Subcutaneous abdominal adipose tissue (tissue), 5 donors: ENCODE measurements around the gene BST1.

ENCODE experiments used
- H3K27ac ChIP-seq: one replicate; pipeline ENCODE4 v1.7.0; 2013; ENCODE audit warnings: low read depth, mild to moderate bottlenecking, inconsistent platforms, low read length, moderate library complexity
- H3K27me3 ChIP-seq, 5 donors: one replicate each; pipeline ENCODE4 v1.7.0; 2013; ENCODE audit warnings: low read length in 5 of 5, inconsistent platforms in 1 of 5; ENCODE audit not compliant: control insufficient read depth in 5 of 5, insufficient read depth in 4 of 5
- H3K36me3 ChIP-seq, 5 donors: one replicate each; pipeline ENCODE4 v1.7.0; 2013; ENCODE audit warnings: low read length in 5 of 5; ENCODE audit not compliant: control insufficient read depth in 5 of 5, insufficient read depth in 5 of 5
- H3K4me1 ChIP-seq, 5 donors: one replicate each; pipeline ENCODE4 v1.7.0; 2013; ENCODE audit warnings: low read length in 5 of 5, mild to moderate bottlenecking in 3 of 5, moderate library complexity in 1 of 5; ENCODE audit not compliant: control insufficient read depth in 5 of 5, insufficient read depth in 5 of 5
- H3K4me3 ChIP-seq, 5 donors: one replicate each; pipeline ENCODE4 v1.7.0; 2013; ENCODE audit warnings: low read length in 5 of 5, low read depth in 1 of 5
- H3K9ac ChIP-seq, 5 donors: one replicate each; pipeline ENCODE4 v1.7.0; 2013; ENCODE audit warnings: low read length in 5 of 5, mild to moderate bottlenecking in 4 of 5, moderate library complexity in 3 of 5
- H3K9me3 ChIP-seq, 5 donors: one replicate each; pipeline ENCODE4 v1.7.0; 2013; ENCODE audit warnings: low read length in 5 of 5; ENCODE audit not compliant: control insufficient read depth in 5 of 5
- donor health status: healthy.
- donor health status: healthy.
- donor health status: healthy.
- donor health status: healthy.
- donor health status: healthy.

BST1 gene

DNA sequence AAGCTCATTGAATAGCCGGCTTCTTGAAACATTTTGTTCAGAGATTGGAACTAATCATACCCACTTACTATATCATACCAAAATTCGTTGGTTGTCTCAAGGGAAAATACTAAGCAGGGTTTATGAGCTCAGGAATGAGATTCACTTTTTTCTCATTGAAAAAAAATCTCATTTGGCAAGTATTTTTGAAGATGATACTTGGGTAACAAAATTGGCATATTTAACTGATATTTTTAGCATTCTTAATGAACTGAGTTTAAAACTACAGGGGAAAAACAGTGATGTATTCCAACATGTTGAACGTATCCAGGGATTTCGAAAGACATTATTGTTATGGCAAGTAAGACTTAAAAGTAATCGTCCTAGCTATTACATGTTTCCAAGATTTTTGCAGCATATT, 14.8 kb upstream of the BST1 start:
- Histone ChIP-seq H3K4me1 (peaks cover 3 to 45% (median 30%) of the 10 kb centered on the region in 5 donors), H3K9me3 (no peaks in the 10 kb centered on the region), H3K4me3 (no peak overlapping the region), H3K27me3 (no peaks in the 10 kb centered on the region), H3K9ac (no peak overlapping the region), H3K27ac (peak overlapping the region; percentile 69), H3K36me3 (peaks cover 5 to 12% (median 11%) of the 10 kb centered on the region in 5 donors)

DNA sequence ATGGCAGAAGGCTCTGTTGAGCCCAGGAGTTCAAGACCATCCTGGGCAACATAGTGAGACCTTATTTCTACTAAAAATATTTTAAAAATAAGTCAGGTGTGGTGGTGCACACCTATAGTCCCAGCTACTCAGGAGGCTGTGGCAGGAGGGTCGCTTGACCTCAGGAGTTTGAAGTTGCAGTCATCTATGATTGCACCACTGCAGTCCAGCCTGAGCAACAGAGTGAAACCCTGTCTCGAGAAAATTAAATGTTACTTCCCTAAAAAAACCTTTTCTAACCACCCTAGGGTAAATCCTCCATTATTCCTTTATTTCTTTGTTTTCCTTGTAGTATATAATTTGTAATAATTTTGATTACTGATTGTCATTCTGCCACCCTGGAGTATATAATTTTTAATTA, 13.3 kb upstream of the BST1 start:
- H3K36me3 ChIP-seq, result peaks cover 5 to 12% (median 11%) of the 10 kb centered on the region in 5 donors
- peak overlapping the region; percentile 84 for H3K27ac ChIP-seq
- H3K4me1 ChIP-seq, result peaks cover 3 to 42% (median 27%) of the 10 kb centered on the region in 5 donors
- no peak overlapping the region for H3K4me3 ChIP-seq
- no peaks in the 10 kb centered on the region for H3K27me3 ChIP-seq
- peak overlapping the region in 1 of 5 donors; percentile 19 for H3K9ac ChIP-seq
- H3K9me3 ChIP-seq, result no peaks in the 10 kb centered on the region

DNA sequence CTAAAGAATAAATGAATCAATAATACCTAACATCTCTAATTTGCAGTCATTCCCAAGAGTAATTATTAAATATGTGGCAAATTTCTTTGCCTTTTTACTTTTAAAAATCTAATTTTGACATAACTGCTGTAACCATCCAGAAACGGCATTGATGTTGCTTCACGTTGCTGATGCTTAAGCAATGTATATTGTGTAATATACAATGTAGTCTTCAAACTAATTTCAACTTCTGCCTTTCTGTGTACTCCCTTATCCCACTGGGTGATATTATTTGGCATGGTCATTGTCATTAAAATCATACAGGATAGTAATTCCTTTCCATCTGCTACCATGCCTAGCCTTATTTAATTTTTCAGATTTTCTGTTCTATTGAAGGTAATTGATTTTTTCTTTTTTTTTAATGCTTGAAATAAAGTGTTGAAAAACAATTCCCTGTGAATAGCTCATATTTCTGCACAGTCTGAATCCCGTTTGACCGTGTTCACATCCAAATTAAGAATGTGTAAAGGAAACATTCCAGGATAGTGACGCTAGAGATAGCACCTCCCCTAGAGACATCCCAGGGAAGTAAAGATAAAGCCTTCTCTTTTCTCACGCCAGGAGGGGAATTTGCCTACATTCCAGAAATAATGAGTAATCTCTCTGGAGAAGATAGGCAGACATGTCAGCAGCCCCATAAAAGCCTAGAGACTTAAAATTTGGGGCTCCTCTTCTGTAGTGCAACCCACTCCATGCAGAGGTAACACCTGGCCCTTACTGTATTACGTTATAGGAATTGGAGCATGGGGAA, 12.7 kb upstream of the BST1 start:
- H3K4me1 ChIP-seq, result peaks cover 3 to 42% (median 27%) of the 10 kb centered on the region in 5 donors
- H3K9me3 ChIP-seq, result no peaks in the 10 kb centered on the region
- peaks cover 5 to 12% (median 11%) of the 10 kb centered on the region in 5 donors for H3K36me3 ChIP-seq
- peak overlapping the region; percentile 84 for H3K27ac ChIP-seq
- peak overlapping the region in 3 of 5 donors; percentile 15 to 22 (median 19) for H3K9ac ChIP-seq
- H3K4me3 ChIP-seq, result no peak overlapping the region
- H3K27me3 ChIP-seq, result no peaks in the 10 kb centered on the region

DNA sequence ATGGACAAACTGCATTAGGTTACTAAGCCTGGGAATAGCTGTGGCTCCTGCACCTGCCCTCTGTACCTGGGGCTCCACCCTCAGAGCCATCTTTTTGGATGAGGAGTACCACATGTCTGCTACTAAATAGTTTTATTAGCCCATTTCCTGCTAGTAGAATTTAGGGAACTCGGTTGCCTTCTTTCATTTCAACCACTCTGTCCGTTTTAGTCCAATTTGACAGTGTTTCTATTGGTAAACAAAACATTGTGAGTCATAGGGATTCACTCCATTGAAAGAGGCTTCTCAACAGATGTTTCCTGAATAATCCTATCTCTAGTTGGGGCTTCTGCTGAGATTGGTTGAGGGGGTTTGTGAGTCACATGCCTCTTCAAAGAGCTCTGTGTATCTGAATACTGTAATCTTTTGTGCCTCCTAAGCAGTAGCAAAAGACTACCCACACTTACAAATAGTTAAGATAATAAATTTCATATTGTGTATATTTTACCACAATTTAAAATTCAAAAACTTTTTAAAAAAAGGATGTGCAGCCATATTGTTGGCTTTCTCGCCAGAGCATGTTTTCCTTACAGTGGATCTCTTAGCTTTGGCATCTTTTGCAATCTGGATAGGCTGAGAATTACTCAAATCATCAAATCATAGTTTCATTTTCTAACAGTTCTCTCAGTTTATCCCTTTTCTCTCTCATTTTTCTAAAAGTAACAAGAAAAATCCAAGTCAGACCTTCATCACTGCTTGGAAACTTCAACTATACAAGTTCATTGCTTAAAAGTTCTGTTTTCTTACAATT, 11.3 kb upstream of the BST1 start:
- no peaks in the 10 kb centered on the region for H3K9me3 ChIP-seq
- peaks cover 3 to 42% (median 27%) of the 10 kb centered on the region in 5 donors for H3K4me1 ChIP-seq
- H3K27me3 ChIP-seq, result no peaks in the 10 kb centered on the region
- H3K36me3 ChIP-seq, result peaks cover under 1 to 8% (median 4%) of the 10 kb centered on the region in 5 donors
- H3K9ac ChIP-seq, result peak overlapping the region in 2 of 5 donors; percentile 40 to 74
- no peak overlapping the region for H3K4me3 ChIP-seq
- H3K27ac ChIP-seq, result peak overlapping the region; percentile 84

DNA sequence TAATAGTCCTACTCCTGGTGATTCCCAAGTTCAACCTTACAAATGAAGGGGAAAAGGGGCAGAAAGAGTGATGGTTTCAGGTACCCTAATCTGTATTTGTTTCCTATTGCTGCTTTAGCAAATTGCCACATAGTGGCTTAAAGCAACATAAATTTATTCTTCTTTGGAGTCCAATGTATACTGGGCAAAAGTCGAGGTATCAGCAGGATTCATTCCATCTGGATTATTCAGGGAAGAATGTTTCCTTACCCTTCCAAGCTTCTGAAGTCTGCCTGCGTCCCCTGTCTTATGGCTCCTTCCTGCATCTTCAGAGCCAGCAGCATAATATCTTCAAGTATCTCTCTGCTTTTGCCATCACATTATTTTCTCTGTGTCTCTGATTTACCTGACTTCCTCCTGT, 10.3 kb upstream of the BST1 start:
- Histone ChIP-seq H3K36me3 (peaks cover 0 to 3% (median 0%) of the 10 kb centered on the region in 5 donors), H3K4me3 (no peak overlapping the region), H3K4me1 (peaks cover 3 to 38% (median 27%) of the 10 kb centered on the region in 5 donors), H3K9ac (no peak overlapping the region), H3K27me3 (no peaks in the 10 kb centered on the region), H3K9me3 (no peaks in the 10 kb centered on the region), H3K27ac (peak overlapping the region; percentile 84)

DNA sequence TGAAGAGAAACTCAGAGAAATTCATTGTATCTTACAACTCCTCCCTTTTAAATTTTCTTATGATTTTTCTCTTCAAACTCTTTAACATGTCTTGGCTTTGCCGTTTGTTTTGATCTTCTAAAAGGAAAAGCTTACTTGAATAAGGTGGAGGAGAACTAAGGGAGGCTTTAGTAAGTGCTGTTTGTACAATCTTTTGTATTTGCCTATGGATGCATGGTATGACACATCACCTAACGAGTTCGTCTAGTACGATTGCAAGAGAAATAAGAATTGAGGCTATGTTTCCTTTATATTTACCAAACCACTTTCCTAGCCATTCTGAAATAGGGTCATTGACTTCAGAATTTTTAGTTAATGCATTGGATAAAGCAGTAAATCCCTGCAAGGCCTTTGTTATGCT, 8.4 kb upstream of the BST1 start:
- H3K27ac ChIP-seq, result no peak overlapping the region
- H3K9me3 ChIP-seq, result no peaks in the 10 kb centered on the region
- H3K27me3 ChIP-seq, result no peaks in the 10 kb centered on the region
- no peak overlapping the region for H3K4me3 ChIP-seq
- H3K36me3 ChIP-seq, result no peaks in the 10 kb centered on the region
- H3K9ac ChIP-seq, result no peak overlapping the region
- peaks cover 3 to 28% (median 24%) of the 10 kb centered on the region in 5 donors for H3K4me1 ChIP-seq

DNA sequence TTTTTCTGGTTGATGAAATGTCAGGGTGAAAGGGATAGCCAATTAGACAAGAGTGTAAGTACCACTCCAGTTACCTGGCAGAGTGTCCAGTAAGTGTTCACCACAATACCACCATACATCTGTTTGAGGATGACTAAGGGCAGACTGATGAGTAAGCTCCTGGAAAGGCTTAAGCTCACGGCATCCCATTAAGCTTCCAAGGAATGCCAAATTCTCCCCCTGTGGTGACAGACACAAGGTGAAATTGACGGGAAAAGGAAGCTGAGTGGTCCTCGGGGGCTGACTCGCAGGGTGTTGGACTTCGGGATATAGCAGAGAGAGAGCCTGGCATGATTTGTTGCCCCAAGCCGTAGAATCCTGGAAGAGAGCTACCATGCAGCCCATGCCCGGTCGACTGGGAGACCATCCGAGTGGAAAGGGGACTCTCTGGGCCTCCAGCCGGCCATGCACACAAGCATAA, 7.6 kb upstream of the BST1 start:
- Histone ChIP-seq H3K36me3 (no peaks in the 10 kb centered on the region), H3K27me3 (no peaks in the 10 kb centered on the region), H3K27ac (no peak overlapping the region), H3K9ac (no peak overlapping the region), H3K4me3 (no peak overlapping the region), H3K4me1 (peaks cover 3 to 20% (median 16%) of the 10 kb centered on the region in 5 donors), H3K9me3 (no peaks in the 10 kb centered on the region)

DNA sequence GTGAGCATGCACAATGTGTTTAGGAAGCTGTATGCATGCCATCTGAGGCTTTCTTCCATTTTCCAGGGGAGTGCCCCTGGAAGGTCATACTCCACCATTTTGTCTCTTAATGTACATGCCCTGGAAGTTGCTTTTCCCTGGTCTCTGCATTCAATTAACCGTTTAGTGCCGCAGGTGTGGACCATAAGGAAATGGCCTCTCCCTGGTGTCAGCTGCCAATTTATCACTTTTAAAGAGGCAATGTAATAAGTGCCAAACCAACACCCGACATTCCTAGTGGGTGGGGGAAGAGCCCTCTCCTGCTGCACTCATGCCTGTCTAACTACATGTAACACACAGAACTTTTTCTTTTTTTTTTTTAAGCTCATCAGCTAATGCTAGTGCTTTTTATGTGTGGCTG, 7.1 kb upstream of the BST1 start:
- H3K27me3 ChIP-seq, result no peaks in the 10 kb centered on the region
- H3K36me3 ChIP-seq, result no peaks in the 10 kb centered on the region
- H3K9me3 ChIP-seq, result no peaks in the 10 kb centered on the region
- no peak overlapping the region for H3K9ac ChIP-seq
- H3K4me3 ChIP-seq, result no peak overlapping the region
- peaks cover 0 to 16% (median 12%) of the 10 kb centered on the region in 5 donors for H3K4me1 ChIP-seq
- no peak overlapping the region for H3K27ac ChIP-seq

DNA sequence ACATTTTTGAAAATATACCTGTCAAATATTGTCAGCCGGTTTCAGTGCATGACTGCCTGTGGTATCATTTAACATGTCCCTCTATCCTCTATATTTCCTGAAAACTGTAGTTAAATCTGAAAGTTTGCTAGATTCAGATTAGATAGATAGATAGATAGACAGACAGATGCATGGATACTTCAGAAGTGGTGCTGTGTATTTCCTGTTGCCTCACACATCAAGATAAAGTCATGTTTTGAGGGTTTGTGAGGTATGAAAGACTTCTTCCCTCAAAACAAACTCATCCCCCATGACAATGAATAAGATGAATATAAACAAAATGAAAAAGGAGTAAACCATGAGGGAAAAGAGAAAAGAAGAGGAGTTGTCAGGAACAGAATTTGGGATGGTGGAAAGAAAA, 6.0 kb upstream of the BST1 start:
- Histone ChIP-seq H3K4me1 (peaks cover 0 to 4% (median 4%) of the 10 kb centered on the region in 5 donors), H3K9me3 (no peaks in the 10 kb centered on the region), H3K27me3 (no peaks in the 10 kb centered on the region), H3K4me3 (no peak overlapping the region), H3K36me3 (no peaks in the 10 kb centered on the region), H3K27ac (no peak overlapping the region), H3K9ac (no peak overlapping the region)

DNA sequence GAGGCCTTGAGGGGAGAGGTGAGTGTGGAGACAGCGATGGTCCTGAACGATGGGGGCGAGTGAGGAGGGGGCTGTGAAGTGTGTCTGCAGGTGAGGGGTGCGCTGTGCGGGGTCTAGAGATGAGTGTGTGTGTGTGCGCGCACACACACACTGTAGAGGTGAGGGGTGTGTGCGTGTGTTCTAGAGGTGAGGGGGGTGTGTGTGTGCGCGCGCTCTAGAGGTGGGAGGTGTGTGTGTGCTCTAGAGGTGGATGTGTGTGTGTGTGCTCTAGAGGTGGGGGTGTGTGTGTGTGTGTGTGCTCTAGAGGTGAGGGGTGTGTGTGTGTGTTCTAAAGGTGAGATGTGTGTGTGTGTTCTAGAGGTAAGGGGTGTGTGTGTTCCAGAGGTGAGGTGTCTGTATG, 574 bp downstream of the BST1 start:
- Histone ChIP-seq H3K4me1 (peaks cover 0 to 34% (median 21%) of the 10 kb centered on the region in 5 donors), H3K4me3 (peak overlapping the region; percentile 22 to 74 (median 70)), H3K27ac (no peak overlapping the region), H3K27me3 (no peaks in the 10 kb centered on the region), H3K9ac (peak overlapping the region in 2 of 5 donors; percentile 37 to 69), H3K9me3 (no peaks in the 10 kb centered on the region), H3K36me3 (no peaks in the 10 kb centered on the region)
